H9 (cell line): ENCODE data around the gene STXBP6. TPM values are rescaled to one million over a fixed set of nuclear protein-coding genes. Genes with fewer than 3 reads are reported as not detected.

Experiments used
- DNase-seq: peaks from one replicate; pipeline ENCODE4 v3.0.0-alpha.2; 2017
- H2AFZ ChIP-seq: one replicate; pipeline ENCODE4 v1.6.1; 2013; ENCODE audit warnings: mild to moderate bottlenecking, low read length, control low read depth, moderate library complexity
- H2AK5ac ChIP-seq: 2 replicates; pipeline ENCODE4 v1.6.1; 2013; ENCODE audit warnings: low read length, control low read depth, mixed read lengths; ENCODE audit not compliant: insufficient read length
- H2BK120ac ChIP-seq: one replicate; pipeline ENCODE4 v1.6.1; 2013; ENCODE audit warnings: low read depth, mild to moderate bottlenecking, low read length, control low read depth, inconsistent platforms; ENCODE audit not compliant: poor library complexity, severe bottlenecking
- H2BK12ac ChIP-seq: 2 replicates; pipeline ENCODE4 v1.6.1; 2013; ENCODE audit warnings: low read length, control low read depth, mixed read lengths, low read depth; ENCODE audit not compliant: insufficient read length
- H2BK15ac ChIP-seq: 2 replicates; pipeline ENCODE4 v1.6.1; 2013; ENCODE audit warnings: low read depth, low read length, control low read depth
- H2BK20ac ChIP-seq: one replicate; pipeline ENCODE4 v1.6.1; 2013; ENCODE audit warnings: low read depth, mild to moderate bottlenecking, low read length, control low read depth, inconsistent platforms; ENCODE audit not compliant: poor library complexity, severe bottlenecking
- H2BK5ac ChIP-seq: 2 replicates; pipeline ENCODE4 v1.6.1; 2013; ENCODE audit warnings: low read length, control low read depth, mixed read lengths; ENCODE audit not compliant: insufficient read length
- H3K14ac ChIP-seq: 2 replicates; pipeline ENCODE4 v1.6.1; 2013; ENCODE audit warnings: low read length, control low read depth; ENCODE audit not compliant: insufficient read depth
- H3K18ac ChIP-seq: 2 replicates; pipeline ENCODE4 v1.6.1; 2013; ENCODE audit warnings: low read depth, mild to moderate bottlenecking, mixed read lengths, low read length, control low read depth; ENCODE audit not compliant: insufficient read length
- H3K23ac ChIP-seq: 2 replicates; pipeline ENCODE4 v1.6.1; 2013; ENCODE audit warnings: low read length, control low read depth, mixed read lengths, low read depth; ENCODE audit not compliant: insufficient read length
- H3K23me2 ChIP-seq: 2 replicates; pipeline ENCODE4 v1.6.1; 2013; ENCODE audit warnings: low read depth, mild to moderate bottlenecking, mixed read lengths, low read length, control low read depth; ENCODE audit not compliant: insufficient read length, poor library complexity, severe bottlenecking
- H3K27ac ChIP-seq: 2 replicates; pipeline ENCODE4 v1.5.1; 2013; ENCODE audit warnings: low read length, control low read depth, mixed read lengths, low read depth; ENCODE audit not compliant: insufficient read length
- H3K27me3 ChIP-seq: 2 replicates; pipeline ENCODE4 v1.6.1; 2013; ENCODE audit warnings: low read length, control low read depth, inconsistent platforms; ENCODE audit not compliant: insufficient read depth
- H3K4ac ChIP-seq: 2 replicates; pipeline ENCODE4 v1.6.1; 2013; ENCODE audit warnings: low read depth, mild to moderate bottlenecking, control low read depth, inconsistent platforms, low read length, moderate library complexity
- H3K4me1 ChIP-seq: 2 replicates; pipeline ENCODE4 v1.6.1; 2013; ENCODE audit warnings: low read length, control low read depth, inconsistent platforms; ENCODE audit not compliant: insufficient read depth
- H3K4me2 ChIP-seq: 2 replicates; pipeline ENCODE4 v1.6.1; 2013; ENCODE audit warnings: low read length, control low read depth, mixed read lengths; ENCODE audit not compliant: insufficient read length, insufficient read depth
- H3K56ac ChIP-seq: 2 replicates; pipeline ENCODE4 v1.6.1; 2013; ENCODE audit warnings: low read depth, mild to moderate bottlenecking, mixed read lengths, low read length, control low read depth; ENCODE audit not compliant: insufficient read length
- H3K79me1 ChIP-seq: 2 replicates; pipeline ENCODE4 v1.6.1; 2013; ENCODE audit warnings: low read depth, mild to moderate bottlenecking, moderate library complexity, low read length, control low read depth, inconsistent platforms; ENCODE audit not compliant: insufficient read depth, poor library complexity, severe bottlenecking
- H3K79me2 ChIP-seq: 2 replicates; pipeline ENCODE4 v1.6.1; 2013; ENCODE audit warnings: low read length, control low read depth, inconsistent platforms; ENCODE audit not compliant: insufficient read depth
- H3K9ac ChIP-seq: 2 replicates; pipeline ENCODE4 v1.6.1; 2013; ENCODE audit warnings: low read length, control low read depth, mixed read lengths; ENCODE audit not compliant: insufficient read length; ENCODE audit errors: extremely low read depth
- H3K9me3 ChIP-seq: one replicate; pipeline ENCODE4 v1.6.1; 2013; ENCODE audit warnings: low read depth, low read length, inconsistent platforms; ENCODE audit not compliant: control insufficient read depth
- H3T11ph ChIP-seq: one replicate; pipeline ENCODE4 v1.6.1; 2013; ENCODE audit warnings: mild to moderate bottlenecking, low read length, control low read depth, inconsistent platforms
- H4K20me1 ChIP-seq: one replicate; pipeline ENCODE4 v1.6.1; 2013; ENCODE audit not compliant: control insufficient read depth, insufficient read length, insufficient read depth
- H4K5ac ChIP-seq: 2 replicates; pipeline ENCODE4 v1.6.1; 2013; ENCODE audit warnings: low read depth, mild to moderate bottlenecking, mixed read lengths, low read length, control low read depth; ENCODE audit not compliant: insufficient read length
- H4K8ac ChIP-seq: replicated peaks from 2 replicates; pipeline ENCODE4 v1.6.1; 2013; ENCODE audit warnings: low read length, control low read depth, mixed read lengths, low read depth; ENCODE audit not compliant: insufficient read length
- H4K91ac ChIP-seq: 2 replicates; pipeline ENCODE4 v1.6.1; 2013; ENCODE audit warnings: low read depth, mild to moderate bottlenecking, moderate library complexity, mixed read lengths, low read length, control low read depth; ENCODE audit not compliant: insufficient read length
- H3K27ac Mint-ChIP-seq, 3 experiments: 2 replicates in 2 of 3; 3 replicates in 1 of 3; pipeline ENCODE4 v1.8.0; 2020 to 2021; ENCODE audit warnings: mixed read lengths in 3 of 3, mild to moderate bottlenecking in 1 of 3, moderate library complexity in 1 of 3
- H3K27me3 Mint-ChIP-seq: 2 replicates; pipeline ENCODE4 v1.8.0; 2021; ENCODE audit warnings: low read depth, mild to moderate bottlenecking, moderate library complexity, mixed read lengths
- H3K36me3 Mint-ChIP-seq, 3 experiments: 2 replicates in 2 of 3; 3 replicates in 1 of 3; pipeline ENCODE4 v1.8.0; 2020 to 2021; ENCODE audit warnings: low read depth in 3 of 3, mixed read lengths in 3 of 3; ENCODE audit not compliant: insufficient read depth in 1 of 3
- H3K4me1 Mint-ChIP-seq, 2 experiments: 2 replicates each; pipeline ENCODE4 v1.8.0; 2020; ENCODE audit warnings: mixed read lengths in 2 of 2
- H3K4me3 Mint-ChIP-seq, 2 experiments: 2 replicates in 1 of 2; 3 replicates in 1 of 2; pipeline ENCODE4 v1.8.0; 2020 to 2021; ENCODE audit warnings: mild to moderate bottlenecking in 2 of 2, mixed read lengths in 2 of 2, moderate library complexity in 1 of 2
- H3K9me3 Mint-ChIP-seq, 2 experiments: 2 replicates in 1 of 2; 3 replicates in 1 of 2; pipeline ENCODE4 v1.8.0; 2020; ENCODE audit warnings: mild to moderate bottlenecking in 2 of 2, mixed read lengths in 2 of 2, moderate library complexity in 1 of 2
- CTCF ChIP-seq: fragments of 200-600 bp; sonication (generic); conservative IDR thresholded peaks from 3 replicates; pipeline ENCODE4 v1.8.0; 2021; ENCODE audit warnings: antibody characterized with exemption, mild to moderate bottlenecking
- WGBS: extraction: QIAGEN DNeasy Blood & Tissue Kit; methylation state at CpG from one replicate; pipeline ENCODE4 v1.1.7; 2013; ENCODE audit warnings: missing lambda C conversion rate, low lambda C conversion rate, mixed read lengths; ENCODE audit not compliant: insufficient read length; ENCODE audit errors: extremely low coverage; 5-methylcytosine and 5-hydroxymethylcytosine counted together
- total RNA-seq: library from RNA; stranded (reverse); gene quantifications from 2 replicates; pipeline ENCODE4 v1.2.1, GENCODE V29; 2021

Gene STXBP6
- total RNA-seq, 1 experiment from 2014 or later: 3.6 TPM

- Histone ChIP-seq H4K91ac (no peak overlapping the region), H3K14ac (no peak overlapping the region), H2AFZ (no peak overlapping the region), H2BK20ac (no peak overlapping the region), H3K9ac (no peak overlapping the region), H3K56ac (no peak overlapping the region), H2BK12ac (no peak overlapping the region), H2BK15ac (no peak overlapping the region), H2AK5ac (no peak overlapping the region), H3K4me2 (no peak overlapping the region), H3K4ac (no peak overlapping the region), H3K79me1 (no peaks in the 10 kb centered on the region), H2BK120ac (no peak overlapping the region), H3K23ac (no peak overlapping the region), H3K79me2 (no peaks in the 10 kb centered on the region; the same call in 1 of the 2 replicates), H4K5ac (no peak overlapping the region), H3T11ph (no peak overlapping the region), H3K9me3 (no peaks in the 10 kb centered on the region), H2BK5ac (no peak overlapping the region), H4K20me1 (no peaks in the 10 kb centered on the region), H3K23me2 (no peaks in the 10 kb centered on the region), H3K18ac (no peak overlapping the region), H3K27me3 (no peaks in the 10 kb centered on the region), H4K8ac (no peak overlapping the region), H3K27ac (no peak overlapping the region), H3K4me1 (peaks cover 2% of the 10 kb centered on the region; the same call in 1 of the 2 replicates)
- no peak overlapping the region for H3K4me3 Mint-ChIP-seq
- no peaks in the 10 kb centered on the region for H3K9me3 Mint-ChIP-seq
- no peak for DNase-seq
- H3K27ac Mint-ChIP-seq: no peak overlapping the region
- H3K36me3 Mint-ChIP-seq: no peaks in the 10 kb centered on the region
- no peaks in the 10 kb centered on the region for H3K27me3 Mint-ChIP-seq
- WGBS: no CpG with 5 or more reads among the region's 4 CpGs
- no peak for TF ChIP-seq CTCF
- H3K4me1 Mint-ChIP-seq: peaks cover 22 to 26% of the 10 kb centered on the region in 2 experiments
Observed at GRCh38 chr14:24918822-24919221, 131.1 kb downstream of the STXBP6 start.
